Liver (tissue), 9 donors: ENCODE data around the gene NMD3. TPM values are rescaled to one million over a fixed set of nuclear protein-coding genes. Genes with fewer than 3 reads are reported as not detected.

Source experiments
- DNase-seq: peaks from one replicate; pipeline ENCODE4 v3.0.0-alpha.2; 2017; ENCODE audit warnings: low spot score
- H3K27ac ChIP-seq, 2 donors: one replicate each; pipeline ENCODE4 v1.7.0; 2013; ENCODE audit warnings: inconsistent platforms in 2 of 2, low read length in 2 of 2, control low read depth in 1 of 2, low read depth in 1 of 2, mild to moderate bottlenecking in 1 of 2
- H3K27me3 ChIP-seq, 4 donors: one replicate each; pipeline versions ENCODE4 v1.6.1 to v1.7.0; 2013; ENCODE audit warnings: low read length in 3 of 4, inconsistent platforms in 1 of 4, mild to moderate bottlenecking in 1 of 4, moderate library complexity in 1 of 4; ENCODE audit not compliant: control insufficient read depth in 4 of 4, insufficient read depth in 4 of 4
- H3K36me3 ChIP-seq, 4 donors: one replicate each; pipeline versions ENCODE4 v1.6.1 to v1.7.0; 2013; ENCODE audit warnings: low read length in 3 of 4, mild to moderate bottlenecking in 3 of 4, low read depth in 1 of 4, moderate library complexity in 1 of 4; ENCODE audit not compliant: control insufficient read depth in 4 of 4, insufficient read depth in 3 of 4
- H3K4me1 ChIP-seq, 4 donors: one replicate each; pipeline versions ENCODE4 v1.6.1 to v1.7.0; 2013; ENCODE audit warnings: low read length in 3 of 4, mild to moderate bottlenecking in 3 of 4, moderate library complexity in 1 of 4; ENCODE audit not compliant: control insufficient read depth in 4 of 4, insufficient read depth in 4 of 4
- H3K4me3 ChIP-seq, 3 donors: one replicate each; pipeline versions ENCODE4 v1.6.1 to v1.7.0; 2013; ENCODE audit warnings: low read length in 3 of 3, control low read depth in 1 of 3, low read depth in 1 of 3, mild to moderate bottlenecking in 1 of 3
- H3K9ac ChIP-seq, 2 donors: one replicate each; pipeline ENCODE4 v1.7.0; 2013; ENCODE audit warnings: low read length in 2 of 2, mild to moderate bottlenecking in 2 of 2, moderate library complexity in 2 of 2, control low read depth in 1 of 2, low read depth in 1 of 2
- H3K9me3 ChIP-seq, 4 donors: one replicate each; pipeline versions ENCODE4 v1.6.1 to v1.7.0; 2013; ENCODE audit warnings: low read length in 3 of 4; ENCODE audit not compliant: control insufficient read depth in 4 of 4
- CTCF ChIP-seq: fragments of 150-350 bp; IDR thresholded peaks from 2 replicates; pipeline ENCODE4 v1.5.1; 2017; ENCODE audit warnings: improper control_type of control experiment, low read depth, low read length; ENCODE audit not compliant: missing input control
- EGR1 ChIP-seq, 2 donors: IDR thresholded peaks; 2 replicates each; pipeline ENCODE4 v1.6.1; 2016 to 2018; ENCODE audit warnings: antibody characterized with exemption in 2 of 2, low read depth in 2 of 2
- FOXA1 ChIP-seq: IDR thresholded peaks from 2 replicates; pipeline ENCODE4 v1.6.1; 2016; ENCODE audit warnings: antibody characterized with exemption
- FOXA2 ChIP-seq: IDR thresholded peaks from 2 replicates; pipeline ENCODE4 v1.6.1; 2016; ENCODE audit warnings: antibody characterized with exemption
- GABPA ChIP-seq, 2 donors: IDR thresholded peaks in 1 of 2; conservative IDR thresholded peaks in 1 of 2; 2 replicates each; pipeline ENCODE4 v1.6.1; 2016; ENCODE audit warnings: antibody characterized with exemption in 2 of 2, mild to moderate bottlenecking in 1 of 2, moderate library complexity in 1 of 2
- HNF4G ChIP-seq: IDR thresholded peaks from 2 replicates; pipeline ENCODE4 v1.6.1; 2016; ENCODE audit warnings: antibody characterized with exemption
- JUND ChIP-seq, 2 donors: IDR thresholded peaks; 2 replicates each; pipeline ENCODE4 v1.6.1; 2016; ENCODE audit warnings: antibody characterized with exemption in 2 of 2
- RAD21 ChIP-seq, 2 donors: IDR thresholded peaks; 2 replicates each; pipeline ENCODE4 v1.6.1; 2016; ENCODE audit warnings: antibody characterized with exemption in 2 of 2, mild to moderate bottlenecking in 2 of 2
- REST ChIP-seq: IDR thresholded peaks from 2 replicates; pipeline ENCODE4 v1.6.1; 2016; ENCODE audit warnings: antibody characterized with exemption, mild to moderate bottlenecking
- RXRA ChIP-seq, 2 donors: IDR thresholded peaks; 2 replicates each; pipeline ENCODE4 v1.6.1; 2017 to 2018; ENCODE audit warnings: antibody characterized with exemption in 2 of 2, mild to moderate bottlenecking in 1 of 2
- SP1 ChIP-seq: IDR thresholded peaks from 2 replicates; pipeline ENCODE4 v1.6.1; 2018; ENCODE audit warnings: antibody characterized with exemption, mild to moderate bottlenecking
- TAF1 ChIP-seq: conservative IDR thresholded peaks from 2 replicates; pipeline ENCODE4 v1.6.1; 2016; ENCODE audit warnings: antibody characterized with exemption, mild to moderate bottlenecking
- YY1 ChIP-seq: IDR thresholded peaks from 2 replicates; pipeline ENCODE4 v1.6.1; 2016; ENCODE audit warnings: antibody characterized with exemption, mild to moderate bottlenecking
- ZBTB33 ChIP-seq: IDR thresholded peaks from 2 replicates; pipeline ENCODE4 v1.6.1; 2016; ENCODE audit warnings: antibody characterized with exemption
- WGBS: extraction: QIAGEN DNeasy Blood & Tissue Kit; methylation state at CpG from one replicate; pipeline ENCODE4 v1.1.7; 2013; 5-methylcytosine and 5-hydroxymethylcytosine counted together
- polyA plus RNA-seq, 2 donors: library from polyadenylated mRNA; stranded (reverse) in 1 of 2; unstranded in 1 of 2; fragments of 200-250 nt in 1 of 2; fragments of >200 nt in 1 of 2; fragmentation: Nextera tagmentation in 1 of 2; extraction: Ambion mirVana in 1 of 2; gene quantifications; one replicate each; pipeline versions ENCODE4 v1.2.1 to v1.2.3, GENCODE V29; 2013 to 2015
- total RNA-seq, 2 donors: library from RNA; depleted of rRNA; stranded (reverse); fragments of >200 nt; gene quantifications; one replicate each; pipeline ENCODE4 v1.2.3, GENCODE V29; 2014
- TF ChIP-seq, protein P1 (sequence below): IDR thresholded peaks from 2 replicates; pipeline ENCODE4 v1.6.1; 2016; ENCODE audit warnings: antibody characterized with exemption
- TF ChIP-seq, protein P2 (sequence below): IDR thresholded peaks from 2 replicates; pipeline ENCODE4 v1.6.1; 2016; ENCODE audit warnings: antibody characterized with exemption
- donor health status: healthy.
- donor health status: healthy.
- donor health status: healthy.
- donor health status: healthy.
- donor health status: healthy.

Gene NMD3
- total and polyA plus RNA-seq, 4 donors, result 19.9 to 58.7 (median 36.6) TPM

- TF ChIP-seq FOXA2, result no peak
- TF ChIP-seq, protein P1, sequence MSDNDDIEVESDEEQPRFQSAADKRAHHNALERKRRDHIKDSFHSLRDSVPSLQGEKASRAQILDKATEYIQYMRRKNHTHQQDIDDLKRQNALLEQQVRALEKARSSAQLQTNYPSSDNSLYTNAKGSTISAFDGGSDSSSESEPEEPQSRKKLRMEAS, result no peak
- TF ChIP-seq JUND (IDR thresholded peaks at IDR 0.05), result no peak
- no peak for TF ChIP-seq HNF4G
- TF ChIP-seq RXRA (IDR thresholded peaks at IDR 0.05), result no peak
- no peak for TF ChIP-seq CTCF
- no peak for TF ChIP-seq SP1
- no peak for TF ChIP-seq GABPA (IDR thresholded peaks at IDR 0.05 in 1 of 2, conservative IDR thresholded peaks at IDR 0.05 in 1 of 2)
These were observed 21.2 kb upstream of the NMD3 start (continued) for GRCh38 chr3:161199926-161200325.

DNA sequence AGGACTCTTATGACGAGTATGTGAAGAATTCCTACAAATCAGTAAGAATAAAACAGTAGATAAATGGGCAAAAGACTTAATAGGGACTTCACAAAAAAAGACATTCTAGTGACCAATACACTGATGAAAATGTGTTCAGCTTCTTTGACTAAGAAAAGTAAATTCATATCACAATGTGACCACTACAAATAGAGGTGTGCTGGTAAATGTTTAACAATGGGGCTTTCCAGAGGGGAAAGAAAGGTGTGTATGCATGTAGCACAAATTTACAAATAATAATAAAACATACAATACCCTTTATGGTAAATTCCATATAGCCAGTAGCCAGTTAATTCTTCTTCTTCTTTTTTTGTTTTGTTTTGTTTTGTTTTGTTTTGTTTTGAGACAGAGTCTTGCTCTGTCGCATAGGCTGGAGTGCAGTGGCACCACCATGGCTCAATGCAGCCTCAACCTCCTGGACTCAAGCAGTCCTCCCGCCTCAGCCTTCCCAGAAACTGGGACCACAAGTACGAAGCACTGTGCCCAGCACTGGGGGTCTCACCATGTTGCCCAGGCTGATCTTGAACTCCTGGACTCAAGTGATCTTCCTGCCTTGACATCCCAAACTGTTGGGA is 17.5 kb upstream of the NMD3 start:
- no peak for TF ChIP-seq YY1
- TF ChIP-seq CTCF, result no peak
- no peak for TF ChIP-seq FOXA2
- no peak for TF ChIP-seq RAD21 (IDR thresholded peaks at IDR 0.05)
- no peak for TF ChIP-seq FOXA1
- TF ChIP-seq SP1, result no peak
- TF ChIP-seq JUND (IDR thresholded peaks at IDR 0.05), result no peak
- no peak for TF ChIP-seq TAF1
- TF ChIP-seq HNF4G, result no peak
- TF ChIP-seq RXRA (IDR thresholded peaks at IDR 0.05), result no peak
- TF ChIP-seq, protein P1, result no peak
- TF ChIP-seq EGR1 (IDR thresholded peaks at IDR 0.05; ENCODE audit: low read depth in 2 of 2), result no peak
- TF ChIP-seq, protein P2, sequence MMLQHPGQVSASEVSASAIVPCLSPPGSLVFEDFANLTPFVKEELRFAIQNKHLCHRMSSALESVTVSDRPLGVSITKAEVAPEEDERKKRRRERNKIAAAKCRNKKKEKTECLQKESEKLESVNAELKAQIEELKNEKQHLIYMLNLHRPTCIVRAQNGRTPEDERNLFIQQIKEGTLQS, result no peak
- no peak for TF ChIP-seq GABPA (IDR thresholded peaks at IDR 0.05 in 1 of 2, conservative IDR thresholded peaks at IDR 0.05 in 1 of 2)
- no peak for TF ChIP-seq ZBTB33
- no peak for TF ChIP-seq REST

More for the DNA sequence above, 17.5 kb upstream of the NMD3 start:
- Histone ChIP-seq H3K9ac (no peak overlapping the region), H3K36me3 (no peaks in the 10 kb centered on the region), H3K27ac (no peak overlapping the region), H3K4me1 (no peaks in the 10 kb centered on the region), H3K4me3 (no peak overlapping the region), H3K9me3 (no peaks in the 10 kb centered on the region), H3K27me3 (no peaks in the 10 kb centered on the region)
- 94% methylated on average over 4 of the region's 4 CpGs for WGBS
- DNase-seq, result no peak
